ENCODE data around the gene FBXW11.

Gene FBXW11

GRCh38 chr5:171961117-171961516 lies 45.3 kb downstream of the FBXW11 start:
- CTCF ChIA-PET, result interaction anchor here (0.5 kb wide), 1 partner anchor 614 kb away, joined by 3 read pairs; no protein-coding TSS in a partner anchor
- no peak for DNase-seq (ENCODE audit: extremely low spot score)
- POLR2A ChIA-PET, result no interaction called here
- TF ChIP-seq ARNT (IDR thresholded peaks at IDR 0.05), result no peak
- TF ChIP-seq SUZ12 (IDR thresholded peaks at IDR 0.05), result no peak
- TF ChIP-seq HDGF (IDR thresholded peaks at IDR 0.05; ENCODE audit: borderline replicate concordance), result no peak
- TF ChIP-seq ZNF384 (IDR thresholded peaks at IDR 0.05), result no peak
- TF ChIP-seq ELF4 (IDR thresholded peaks at IDR 0.05), result no peak
- TF ChIP-seq CTBP1 (IDR thresholded peaks at IDR 0.05; ENCODE audit: borderline replicate concordance), result no peak
- TF ChIP-seq SP1 (IDR thresholded peaks at IDR 0.05), result no peak
- no peak for TF ChIP-seq BHLHE40 (IDR thresholded peaks at IDR 0.05; ENCODE audit: borderline replicate concordance)
- TF ChIP-seq TARDBP (IDR thresholded peaks at IDR 0.05), result no peak

GRCh38 chr5:171957591-171958251 lies 48.7 kb downstream of the FBXW11 start:
- POLR2A ChIA-PET, result interaction anchor here (1.0 kb wide), 1 partner anchor 49 kb away, joined by 4 read pairs; the partner anchor contains the start of gene FBXW11
- CTCF ChIA-PET, result no interaction called here
- no peak for TF ChIP-seq HDGF (IDR thresholded peaks at IDR 0.05; ENCODE audit: borderline replicate concordance)
- no peak for TF ChIP-seq ELF4 (IDR thresholded peaks at IDR 0.05)
- no peak for TF ChIP-seq FOXA1 (IDR thresholded peaks at IDR 0.05)
- no peak for TF ChIP-seq ARNT (IDR thresholded peaks at IDR 0.05)
- no peak for TF ChIP-seq TARDBP (IDR thresholded peaks at IDR 0.05)
- TF ChIP-seq NFRKB (IDR thresholded peaks at IDR 0.05), result no peak
- no peak for TF ChIP-seq L3MBTL2 (conservative IDR thresholded peaks at IDR 0.05)

GRCh38 chr5:171956887-171957495 lies 49.4 kb downstream of the FBXW11 start:
- TF ChIP-seq SUZ12 (IDR thresholded peaks at IDR 0.05) (no peak), L3MBTL2 (conservative IDR thresholded peaks at IDR 0.05) (no peak), PKNOX1 (IDR thresholded peaks at IDR 0.05) (no peak), LEF1 (IDR thresholded peaks at IDR 0.05; ENCODE audit: borderline replicate concordance) (no peak), CTBP1 (IDR thresholded peaks at IDR 0.05; ENCODE audit: borderline replicate concordance) (no peak), NFRKB (IDR thresholded peaks at IDR 0.05) (no peak), SP1 (IDR thresholded peaks at IDR 0.05) (no peak), FOXK2 (IDR thresholded peaks at IDR 0.05) (no peak), ZNF384 (IDR thresholded peaks at IDR 0.05) (no peak), BHLHE40 (IDR thresholded peaks at IDR 0.05; ENCODE audit: borderline replicate concordance) (no peak), HDGF (IDR thresholded peaks at IDR 0.05; ENCODE audit: borderline replicate concordance) (no peak), ARNT (IDR thresholded peaks at IDR 0.05) (no peak), TARDBP (IDR thresholded peaks at IDR 0.05) (no peak), FOXA1 (IDR thresholded peaks at IDR 0.05) (no peak)
- no peak for DNase-seq (ENCODE audit: extremely low spot score)
- CTCF ChIA-PET, result no interaction called here
- POLR2A ChIA-PET, result interaction anchor here (1.2 kb wide), 1 partner anchor 50 kb away, joined by 3 read pairs; the partner anchor contains the start of gene FBXW11

More at GRCh38 chr5:171957591-171958251, 48.7 kb downstream of the FBXW11 start:
- DNase-seq (ENCODE audit: extremely low spot score), result no peak

- ChIA-PET POLR2A (interaction anchor here (1.2 kb wide), 1 partner anchor 50 kb away, joined by 3 read pairs; the partner anchor contains the start of gene FBXW11), CTCF (interaction anchor here (0.6 kb wide), 1 partner anchor 686 kb away, joined by 3 read pairs; no protein-coding TSS in a partner anchor)
- no peak for DNase-seq (ENCODE audit: extremely low spot score)
- TF ChIP-seq LEF1 (IDR thresholded peaks at IDR 0.05; ENCODE audit: borderline replicate concordance) (no peak), SP1 (IDR thresholded peaks at IDR 0.05) (no peak), ZNF384 (IDR thresholded peaks at IDR 0.05) (no peak), SUZ12 (IDR thresholded peaks at IDR 0.05) (no peak), FOXK2 (IDR thresholded peaks at IDR 0.05) (no peak), BHLHE40 (IDR thresholded peaks at IDR 0.05; ENCODE audit: borderline replicate concordance) (no peak), CTBP1 (IDR thresholded peaks at IDR 0.05; ENCODE audit: borderline replicate concordance) (no peak), ARNT (IDR thresholded peaks at IDR 0.05) (no peak), ELF4 (IDR thresholded peaks at IDR 0.05) (no peak), HDGF (IDR thresholded peaks at IDR 0.05; ENCODE audit: borderline replicate concordance) (no peak), FOXM1 (IDR thresholded peaks at IDR 0.05; ENCODE audit: borderline replicate concordance) (no peak), NFRKB (IDR thresholded peaks at IDR 0.05) (no peak), FOXA1 (IDR thresholded peaks at IDR 0.05) (no peak), L3MBTL2 (conservative IDR thresholded peaks at IDR 0.05) (no peak)
Observed at GRCh38 chr5:171956314-171956713, 50.1 kb downstream of the FBXW11 start.

- DNase-seq (ENCODE audit: extremely low spot score), result no peak
- ChIA-PET POLR2A (interaction anchor here (1.2 kb wide), 1 partner anchor 51 kb away, joined by 3 read pairs; the partner anchor contains the start of gene FBXW11), CTCF (interaction anchor here (0.6 kb wide), 1 partner anchor 687 kb away, joined by 3 read pairs; no protein-coding TSS in a partner anchor)
- no peak for TF ChIP-seq FOXA1 (IDR thresholded peaks at IDR 0.05)
- TF ChIP-seq PKNOX1 (IDR thresholded peaks at IDR 0.05), result no peak
- TF ChIP-seq FOXM1 (IDR thresholded peaks at IDR 0.05; ENCODE audit: borderline replicate concordance), result no peak
- TF ChIP-seq ARNT (IDR thresholded peaks at IDR 0.05), result no peak
- no peak for TF ChIP-seq SUZ12 (IDR thresholded peaks at IDR 0.05)
Observed at GRCh38 chr5:171955761-171956160, 50.7 kb downstream of the FBXW11 start.

GRCh38 chr5:171954721-171955120 lies 51.7 kb downstream of the FBXW11 start:
- CTCF ChIA-PET, result no interaction called here
- DNase-seq (ENCODE audit: extremely low spot score), result no peak
- POLR2A ChIA-PET, result interaction anchor here (1.6 kb wide), 1 partner anchor 51 kb away, joined by 9 read pairs; the partner anchor contains the start of gene FBXW11
- TF ChIP-seq FOXA1 (IDR thresholded peaks at IDR 0.05), result no peak
- no peak for TF ChIP-seq CTBP1 (IDR thresholded peaks at IDR 0.05; ENCODE audit: borderline replicate concordance)
- no peak for TF ChIP-seq NFRKB (IDR thresholded peaks at IDR 0.05)
- TF ChIP-seq SUZ12 (IDR thresholded peaks at IDR 0.05), result no peak
- no peak for TF ChIP-seq L3MBTL2 (conservative IDR thresholded peaks at IDR 0.05)
- no peak for TF ChIP-seq ARNT (IDR thresholded peaks at IDR 0.05)
- no peak for TF ChIP-seq ELF4 (IDR thresholded peaks at IDR 0.05)
- TF ChIP-seq BHLHE40 (IDR thresholded peaks at IDR 0.05; ENCODE audit: borderline replicate concordance), result no peak
- TF ChIP-seq TARDBP (IDR thresholded peaks at IDR 0.05), result no peak
